SIG-M5 (cell line): Measurements from ENCODE around the gene FOXR1.

Experiments used
- DNase-seq: peaks from one replicate; lab custom pipeline; 2025; lab: John Stamatoyannopoulos, UW

The FOXR1 gene

GRCh38 chr11:118971646-118972045 lies at the start of gene FOXR1:
Gene FOXR1, plus strand, starts transcription at chr11:118971761. Its CDS starts 171 bp downstream, at chr11:118971932.
- no peak for DNase-seq

GRCh38 chr11:118921929-118922744 lies 49.4 kb upstream of the FOXR1 start:
- DNase-seq = no peak

GRCh38 chr11:118922745-118923627 lies 48.6 kb upstream of the FOXR1 start:
- DNase-seq = no peak

- no peak for DNase-seq
Measured at GRCh38 chr11:118923721-118924587, 47.6 kb upstream of the FOXR1 start.

GRCh38 chr11:118924591-118925585 lies 46.7 kb upstream of the FOXR1 start:
- no peak for DNase-seq

GRCh38 chr11:118927554-118928100 lies 43.9 kb upstream of the FOXR1 start:
- no peak for DNase-seq

GRCh38 chr11:118928101-118928869 lies 43.3 kb upstream of the FOXR1 start:
- DNase-seq = peak; percentile 40

GRCh38 chr11:118928870-118929500 lies 42.6 kb upstream of the FOXR1 start:
- DNase-seq = no peak

GRCh38 chr11:118929501-118930093 lies 42.0 kb upstream of the FOXR1 start:
- peak; percentile 58 for DNase-seq

GRCh38 chr11:118930094-118930712 lies 41.4 kb upstream of the FOXR1 start:
- no peak for DNase-seq

- DNase-seq = no peak
Measured at GRCh38 chr11:118931571-118931970, 40.0 kb upstream of the FOXR1 start.

- no peak for DNase-seq
Measured at GRCh38 chr11:118933486-118933885, 38.1 kb upstream of the FOXR1 start.

- DNase-seq = no peak
Measured at GRCh38 chr11:118935376-118935775, 36.2 kb upstream of the FOXR1 start.

GRCh38 chr11:118938491-118939403 lies 32.8 kb upstream of the FOXR1 start:
- no peak for DNase-seq

- no peak for DNase-seq
Measured at GRCh38 chr11:118939404-118939915, 32.1 kb upstream of the FOXR1 start.

- no peak for DNase-seq
Measured at GRCh38 chr11:118939953-118940598, 31.5 kb upstream of the FOXR1 start.
